Body of pancreas (tissue), 4 donors: ENCODE measurements around the gene UNCX. TPM values are rescaled to one million over a fixed set of nuclear protein-coding genes. Genes with fewer than 3 reads are reported as not detected.

Source experiments
- ATAC-seq: fragments of 150-250 bp; one replicate; pipeline ENCODE4 v1.9.1; 2016
- DNase-seq, 4 donors: peaks; one replicate each; pipeline ENCODE4 v3.0.0-alpha.2; 2019
- H3K27ac ChIP-seq, 4 donors: fragments of 200-600 bp; sonication (generic); 1 replicate in 3 of 4; 2 replicates in 1 of 4; pipeline versions ENCODE4 v1.5.1 to v1.6.1; 2016 to 2019; ENCODE audit warnings: mild to moderate bottlenecking in 1 of 4, mixed read lengths in 1 of 4, moderate library complexity in 1 of 4
- H3K27me3 ChIP-seq, 2 donors: fragments of 200-600 bp; sonication (generic); one replicate each; pipeline ENCODE4 v1.6.0; 2016; ENCODE audit warnings: mild to moderate bottlenecking in 1 of 2
- H3K36me3 ChIP-seq, 2 donors: fragments of 200-600 bp; sonication (generic); replicated peaks in 1 of 2; 2 replicates each; pipeline ENCODE4 v1.5.1; 2016; ENCODE audit warnings: low read depth in 2 of 2; ENCODE audit not compliant: insufficient read depth in 1 of 2
- H3K4me1 ChIP-seq: fragments of 200-600 bp; sonication (generic); one replicate; pipeline ENCODE4 v1.6.0; 2016
- H3K4me3 ChIP-seq, 2 donors: fragments of 200-600 bp; sonication (generic); 1 replicate in 1 of 2; 2 replicates in 1 of 2; pipeline ENCODE4 v1.5.1; 2016 to 2019
- H3K9me3 ChIP-seq, 3 donors: fragments of 200-600 bp; sonication (generic); 1 replicate in 2 of 3; 2 replicates in 1 of 3; pipeline ENCODE4 v1.5.1; 2016
- CTCF ChIP-seq, 7 experiments: fragments of 450-650 bp in 4 of 7; fragments of 200-600 bp in 3 of 7; sonication (generic) in 3 of 7; IDR thresholded peaks; one replicate each; pipeline ENCODE4 v1.5.1; 2016 to 2019; ENCODE audit warnings: antibody characterized with exemption in 7 of 7
- POLR2A ChIP-seq, 3 donors: fragments of 450-650 bp; IDR thresholded peaks; one replicate each; pipeline ENCODE4 v1.6.1; 2016; ENCODE audit warnings: antibody characterized with exemption in 3 of 3, mild to moderate bottlenecking in 2 of 3
- WGBS, 2 donors: methylation state at CpG; one replicate each; pipeline ENCODE4 v1.1.5; 2017; 5-methylcytosine and 5-hydroxymethylcytosine counted together
- intact Hi-C: fragments of 100-400 bp; cut with DNase I; formaldehyde crosslinking; loops from one replicate; pipeline ENCODE4 v1.15.1; 2023
- total RNA-seq, 2 donors: library from RNA; depleted of rRNA; stranded (reverse); fragments of >200 nt; gene quantifications; one replicate each; pipeline ENCODE4 v1.1.0, GENCODE V29; 2016

The UNCX gene
- total RNA-seq, 2 donors from 2014 or later: not detected

- DNase-seq (no peak), ATAC-seq (no peak)
- intact Hi-C loops: no loop called here
- peaks cover 29% of the 10 kb centered on the region for H3K4me1 ChIP-seq
- peaks cover 4 to 83% of the 10 kb centered on the region in 2 donors for H3K27me3 ChIP-seq
- H3K9me3 ChIP-seq: no peaks in the 10 kb centered on the region
- no peak overlapping the region for H3K4me3 ChIP-seq
- H3K27ac ChIP-seq: no peak overlapping the region
- WGBS, 2 donors: 8 to 10% methylated on average over 13 to 17 of the region's 17 CpGs
- no peaks in the 10 kb centered on the region for H3K36me3 ChIP-seq
- TF ChIP-seq POLR2A (IDR thresholded peaks at IDR 0.05) (no peak), CTCF (IDR thresholded peaks at IDR 0.05) (no peak)
Observed at GRCh38 chr7:1243290-1243963, 10.8 kb downstream of the UNCX start.

- peaks cover 29% of the 10 kb centered on the region for H3K4me1 ChIP-seq
- peaks cover 4 to 81% of the 10 kb centered on the region in 2 donors for H3K27me3 ChIP-seq
- H3K27ac ChIP-seq: no peak overlapping the region
- no peak for TF ChIP-seq CTCF (IDR thresholded peaks at IDR 0.05)
- no peak for TF ChIP-seq POLR2A (IDR thresholded peaks at IDR 0.05)
- no peaks in the 10 kb centered on the region for H3K9me3 ChIP-seq
- no peak for ATAC-seq
- 5% methylated on average over 7 to 24 of the region's 24 CpGs for WGBS, 2 donors
- no peak overlapping the region for H3K4me3 ChIP-seq
- intact Hi-C loops: no loop called here
- no peak for DNase-seq
- no peaks in the 10 kb centered on the region for H3K36me3 ChIP-seq
Observed at GRCh38 chr7:1243964-1244416, 11.3 kb downstream of the UNCX start.

- Histone ChIP-seq H3K9me3 (no peaks in the 10 kb centered on the region), H3K4me1 (peaks cover 29% of the 10 kb centered on the region), H3K27me3 (peaks cover 4 to 79% of the 10 kb centered on the region in 2 donors), H3K4me3 (no peak overlapping the region), H3K36me3 (no peaks in the 10 kb centered on the region), H3K27ac (no peak overlapping the region)
- intact Hi-C loops: no loop called here
- no peak for TF ChIP-seq CTCF (IDR thresholded peaks at IDR 0.05)
- no peak for TF ChIP-seq POLR2A (IDR thresholded peaks at IDR 0.05)
- DNase-seq: no peak
- WGBS, 2 donors: 18 to 19% methylated on average over 12 to 14 of the region's 14 CpGs
- no peak for ATAC-seq
Observed at GRCh38 chr7:1244700-1245523, 12.2 kb downstream of the UNCX start.

GRCh38 chr7:1245524-1246050 lies 12.9 kb downstream of the UNCX start:
- Histone ChIP-seq H3K4me3 (no peak overlapping the region), H3K4me1 (peaks cover 29% of the 10 kb centered on the region), H3K36me3 (no peaks in the 10 kb centered on the region), H3K27ac (no peak overlapping the region), H3K9me3 (no peaks in the 10 kb centered on the region), H3K27me3 (peaks cover 4 to 77% of the 10 kb centered on the region in 2 donors)
- no peak for DNase-seq
- no peak for ATAC-seq
- WGBS, 2 donors: 25 to 34% methylated on average over 12 of the region's 12 CpGs
- intact Hi-C loops: no loop called here
- TF ChIP-seq CTCF (IDR thresholded peaks at IDR 0.05) (no peak), POLR2A (IDR thresholded peaks at IDR 0.05) (no peak)
